K562 (cell line): ENCODE measurements around the gene AREL1. TPM values are rescaled to one million over a fixed set of nuclear protein-coding genes. Genes with fewer than 3 reads are reported as not detected.

Experiments used
- ATF1 ChIP-seq, 2 experiments: fragments of 450-650 bp in 1 of 2; IDR thresholded peaks; 2 replicates each; pipeline ENCODE4 v1.6.1; 2016; ENCODE audit warnings: missing compliant biosample characterization in 1 of 2, missing genetic modification characterization in 1 of 2
- BHLHE40 ChIP-seq: IDR thresholded peaks from 2 replicates; pipeline ENCODE4 v1.6.1; 2011; ENCODE audit warnings: low read length, improper control_type of control experiment
- CREBBP ChIP-seq: IDR thresholded peaks from one replicate; pipeline ENCODE4 v1.6.1; 2012; ENCODE audit warnings: low read depth, mild to moderate bottlenecking, control low read depth, inconsistent platforms, low read length
- DMBX1 ChIP-seq: fragments of 250-450 bp; sonication (Bioruptor Pico); IDR thresholded peaks from 2 replicates; pipeline ENCODE4 v1.8.0; 2022; ENCODE audit warnings: inconsistent platforms, mild to moderate bottlenecking, moderate library complexity, borderline replicate concordance
- DPF2 ChIP-seq: fragments of 450-650 bp; IDR thresholded peaks from 2 replicates; pipeline ENCODE4 v1.6.1; 2016
- EP300 ChIP-seq: IDR thresholded peaks from 2 replicates; pipeline ENCODE4 v1.6.1; 2012; ENCODE audit warnings: low read length, improper control_type of control experiment
- FOS ChIP-seq: IDR thresholded peaks from 3 replicates; pipeline ENCODE4 v1.6.1; 2011; ENCODE audit not compliant: insufficient read length; ENCODE audit errors: extremely low read depth
- GABPA ChIP-seq: fragments of 200-800 bp; sonication (Bioruptor generic); conservative IDR thresholded peaks from 2 replicates; pipeline ENCODE4 v1.6.1; 2016; ENCODE audit warnings: low read depth, missing genetic modification characterization, missing compliant biosample characterization
- HDAC2 ChIP-seq: fragments of 450-650 bp; IDR thresholded peaks from 2 replicates; pipeline ENCODE4 v1.6.1; 2016; ENCODE audit warnings: mild to moderate bottlenecking
- HINFP ChIP-seq: fragments of 450-650 bp; conservative IDR thresholded peaks from 2 replicates; pipeline ENCODE4 v1.6.1; 2016; ENCODE audit warnings: missing genetic modification characterization, low read depth, mild to moderate bottlenecking, control low read depth, missing compliant biosample characterization
- KDM2B ChIP-seq: fragments of 250-450 bp; sonication (Bioruptor Pico); IDR thresholded peaks from 2 replicates; pipeline ENCODE4 v1.8.0; 2021; ENCODE audit warnings: mild to moderate bottlenecking, moderate library complexity
- MYNN ChIP-seq, 2 experiments: sonication (generic); formaldehyde crosslinking in 1 of 2; IDR thresholded peaks; 2 replicates each; pipeline versions ENCODE4 v1.5.0 to v1.6.1; 2016 to 2020; ENCODE audit warnings: antibody characterized with exemption in 1 of 2, missing genetic modification reagents in 1 of 2
- PRPF4 ChIP-seq: fragments of 200-400 bp; formaldehyde crosslinking; IDR thresholded peaks from one replicate; pipeline ENCODE4 v1.6.1; 2017; ENCODE audit warnings: low read length, low read depth, mild to moderate bottlenecking; ENCODE audit not compliant: insufficient read depth, poor library complexity, severe bottlenecking
- RAD21 ChIP-seq, 2 experiments: fragments of 250-450 bp in 1 of 2; fragments of 450-650 bp in 1 of 2; sonication (Bioruptor Pico) in 1 of 2; formaldehyde crosslinking in 1 of 2; IDR thresholded peaks in 1 of 2; conservative IDR thresholded peaks in 1 of 2; 2 replicates each; pipeline versions ENCODE4 v1.4.0 to v1.8.0; 2020 to 2022; ENCODE audit warnings: mild to moderate bottlenecking in 2 of 2, moderate library complexity in 1 of 2
- RREB1 ChIP-seq: fragments of 250-450 bp; sonication (Bioruptor Pico); IDR thresholded peaks from 2 replicates; pipeline ENCODE4 v1.4.0; 2020
- SIN3A ChIP-seq, 2 experiments: fragments of 150-350 bp in 1 of 2; IDR thresholded peaks; 2 replicates each; pipeline ENCODE4 v1.6.1; 2011 to 2016; ENCODE audit warnings: borderline replicate concordance in 2 of 2, low read depth in 2 of 2, low read length in 2 of 2, mild to moderate bottlenecking in 2 of 2, moderate library complexity in 2 of 2; ENCODE audit not compliant: control insufficient read depth in 1 of 2
- SP1 ChIP-seq: sonication (generic); formaldehyde crosslinking; IDR thresholded peaks from 2 replicates; pipeline ENCODE4 v1.8.1; 2022; ENCODE audit warnings: mild to moderate bottlenecking, missing genetic modification reagents
- ZNF436 ChIP-seq: fragments of 250-450, 450-650 bp; sonication (Bioruptor Pico); formaldehyde crosslinking; IDR thresholded peaks from 2 replicates; pipeline ENCODE4 v1.7.0; 2020; ENCODE audit warnings: mild to moderate bottlenecking
- ZNF830 ChIP-seq: fragments of 250-450 bp; sonication (Bioruptor Pico); IDR thresholded peaks from 2 replicates; pipeline ENCODE4 v1.5.0; 2021; ENCODE audit warnings: mild to moderate bottlenecking
- polyA plus RNA-seq, 8 experiments: library from polyadenylated mRNA; depleted of rRNA in 4 of 8; stranded (reverse) in 5 of 8; unstranded in 3 of 8; fragments of >200 nt; fragmentation: Nextera tagmentation in 2 of 8; fragmentation: Illumina TruSeq in 1 of 8; extraction: Ambion mirVana in 2 of 8; extraction: Trizol in 1 of 8; gene quantifications; 2 replicates each; pipeline versions ENCODE4 v1.2.1 to v1.2.3, GENCODE V29; 2011 to 2014; ENCODE audit warnings: inconsistent platforms in 1 of 8, missing spikeins in 1 of 8
- total RNA-seq, 7 experiments: library from RNA; depleted of rRNA in 6 of 7; stranded (reverse); fragments of >200 nt in 6 of 7; fragmentation: Illumina TruSeq in 2 of 7; extraction: Trizol in 2 of 7; gene quantifications; 2 replicates each; pipeline versions ENCODE4 v1.2.1 to v1.2.3, GENCODE V29; 2011 to 2021; ENCODE audit warnings: low replicate concordance in 1 of 7

The AREL1 gene
- total and polyA plus RNA-seq, 9 of the 15 experiments (the other 6 are each of a cell fraction or from before 2014, with no cell fraction given): 6.0 to 24.8 (median 16.6) TPM

GRCh38 chr14:74712499-74713394 lies at the start of gene AREL1, which contains the start of gene FCF1 (continued):
- TF ChIP-seq DMBX1 (CRISPR knock-in tag): no peak
- TF ChIP-seq SP1 (CRISPR knock-in tag): peak; percentile 43; the same call in 1 of the 2 replicates
- no peak for TF ChIP-seq ZNF830 (CRISPR knock-in tag)
- no peak for TF ChIP-seq HINFP
- no peak for TF ChIP-seq MYNN (IDR thresholded peaks at IDR 0.05)
- no peak for TF ChIP-seq MYNN (CRISPR knock-in tag; IDR thresholded peaks at IDR 0.05)
- TF ChIP-seq DPF2: no peak
- TF ChIP-seq HDAC2: 0 out of 2 replicates have a peak, but pooled peaks have one; percentile 32
- no peak for TF ChIP-seq RAD21 (CRISPR knock-in tag; conservative IDR thresholded peaks at IDR 0.05 in 1 of 2, IDR thresholded peaks at IDR 0.05 in 1 of 2)
- TF ChIP-seq GABPA (tag): peak; percentile 98
- TF ChIP-seq SIN3A (IDR thresholded peaks at IDR 0.05; ENCODE audit: borderline replicate concordance in 2 of 2, control insufficient read depth in 1 of 2, low read depth in 2 of 2, low read length in 2 of 2): peak; percentile 42 to 76; a peak in 3 of 4 replicates
- TF ChIP-seq FOS: no peak
- no peak for TF ChIP-seq PRPF4
- TF ChIP-seq KDM2B (CRISPR knock-in tag): no peak
- TF ChIP-seq CREBBP: no peak
- no peak for TF ChIP-seq RREB1 (CRISPR knock-in tag)
- TF ChIP-seq BHLHE40: no peak
- TF ChIP-seq EP300: 0 out of 2 replicates have a peak, but pooled peaks have one; percentile 39
- TF ChIP-seq ZNF436 (CRISPR knock-in tag): no peak
- peak; percentile 73 for TF ChIP-seq ATF1 (CRISPR knock-in tag; IDR thresholded peaks at IDR 0.05)
- peak; percentile 97 for TF ChIP-seq ATF1 (tag; IDR thresholded peaks at IDR 0.05)
